Gastrocnemius medialis (tissue), 4 donors: Measurements from ENCODE around the gene RARG. TPM values are rescaled to one million over a fixed set of nuclear protein-coding genes. Genes with fewer than 3 reads are reported as not detected.
A peak's percentile ranks its signal among the peaks of the same experiment; 100 is the strongest.
"Not testable (repeated sequence)": the region's sequence is repeated elsewhere in the genome, so short reads cannot be mapped to it uniquely, and the experiment has no call there.

Experiments
- ATAC-seq, 2 donors: fragments of 150-250 bp; one replicate each; pipeline ENCODE4 v1.9.1; 2016
- DNase-seq, 2 donors: peaks; one replicate each; pipeline ENCODE4 v3.0.0-alpha.2; 2019
- H3K27ac ChIP-seq, 4 donors: fragments of 200-600 bp; sonication (generic); 1 replicate in 1 of 4; 2 replicates in 3 of 4; pipeline ENCODE4 v1.5.1; 2016 to 2018; ENCODE audit warnings: mild to moderate bottlenecking in 2 of 4, moderate library complexity in 1 of 4
- H3K27me3 ChIP-seq, 3 donors: fragments of 200-600 bp; sonication (generic) in 2 of 3; 1 replicate in 1 of 3; 2 replicates in 2 of 3; pipeline versions ENCODE4 v1.5.1 to v1.6.0; 2016 to 2019; ENCODE audit warnings: mild to moderate bottlenecking in 1 of 3, moderate library complexity in 1 of 3
- H3K36me3 ChIP-seq, 2 donors: fragments of 200-600 bp; sonication (generic) in 1 of 2; one replicate each; pipeline ENCODE4 v1.5.1; 2017 to 2018
- H3K4me1 ChIP-seq, 2 donors: fragments of 200-600 bp; sonication (generic) in 1 of 2; one replicate each; pipeline ENCODE4 v1.5.1; 2016 to 2017; ENCODE audit warnings: mild to moderate bottlenecking in 2 of 2
- H3K4me3 ChIP-seq, 4 donors: fragments of 200-600 bp; sonication (generic) in 3 of 4; 1 replicate in 1 of 4; 2 replicates in 3 of 4; pipeline ENCODE4 v1.5.1; 2016 to 2019; ENCODE audit warnings: mild to moderate bottlenecking in 2 of 4
- H3K9me3 ChIP-seq, 3 donors: fragments of 200-600 bp; sonication (generic) in 2 of 3; 1 replicate in 1 of 3; 2 replicates in 2 of 3; pipeline ENCODE4 v1.5.1; 2016 to 2019
- POLR2A ChIP-seq, 2 donors: fragments of 450-650 bp; IDR thresholded peaks; one replicate each; pipeline ENCODE4 v1.6.1; 2017; ENCODE audit warnings: antibody characterized with exemption in 2 of 2, mild to moderate bottlenecking in 2 of 2, moderate library complexity in 2 of 2
- in situ Hi-C, 4 donors: fragments of 200-750 bp; cut with MboI; loops; one replicate each; pipeline versions ENCODE4 v1.15.0 to v1.8.0; 2017; ENCODE audit warnings: low sequenced_read_pairs in 4 of 4
- intact Hi-C: fragments of 100-400 bp; cut with DNase I; formaldehyde crosslinking; loops from one replicate; pipeline ENCODE4 v1.15.1; 2023; ENCODE audit warnings: low total_unique reads
- total RNA-seq, 4 donors: library from RNA; depleted of rRNA; stranded (reverse); fragments of >200 nt; gene quantifications; one replicate each; pipeline versions ENCODE4 v1.1.0 to v1.2.3, GENCODE V29; 2016
- TF ChIP-seq, protein P1 (sequence below), 5 experiments: fragments of 450-650 bp in 3 of 5; fragments of 200-600 bp in 2 of 5; sonication (generic) in 2 of 5; IDR thresholded peaks in 4 of 5; conservative IDR thresholded peaks in 1 of 5; 1 replicate in 4 of 5; 2 replicates in 1 of 5; pipeline ENCODE4 v1.5.1; 2016 to 2019; ENCODE audit warnings: antibody characterized with exemption in 5 of 5, mild to moderate bottlenecking in 3 of 5, moderate library complexity in 3 of 5

Gene RARG
- total RNA-seq, 4 donors from 2014 or later = 4.2 to 5.8 (median 4.9) TPM

DNA sequence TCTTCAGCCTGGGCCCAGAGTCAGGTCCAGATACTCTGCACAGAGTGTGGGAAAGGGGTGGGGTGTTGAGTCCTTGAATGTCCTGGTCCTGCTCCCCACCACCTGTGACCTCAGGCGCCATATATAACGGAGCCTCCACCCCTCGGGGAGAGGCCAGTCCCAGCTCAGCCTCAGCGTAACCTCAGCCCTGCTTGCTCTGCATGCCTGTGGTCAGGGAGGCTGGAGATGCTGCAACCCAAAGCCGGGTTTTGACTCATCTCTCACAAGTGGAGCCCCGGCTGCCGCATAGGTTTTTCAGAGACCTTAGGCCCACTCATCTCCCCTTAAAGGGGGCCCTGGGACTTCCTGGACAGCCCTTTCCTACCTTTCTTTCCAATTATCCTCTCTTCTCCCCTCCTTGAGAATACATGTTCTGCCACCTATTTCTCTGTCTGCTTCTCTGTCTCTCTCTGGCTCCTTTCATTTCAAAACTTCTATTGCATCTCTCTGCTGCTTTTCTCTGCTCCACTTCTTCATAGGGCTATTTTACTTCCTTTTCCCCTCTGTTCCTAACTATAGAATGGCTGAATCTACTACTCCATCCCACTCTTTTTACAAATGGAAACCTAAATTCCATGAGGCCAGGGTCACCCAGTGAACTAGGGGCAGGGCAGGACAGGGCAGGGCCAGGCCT, 26.1 kb downstream of the RARG start:
- no peak overlapping the region for H3K4me3 ChIP-seq
- no peaks in the 10 kb centered on the region for H3K4me1 ChIP-seq
- peaks cover 0 to under 1% of the 10 kb centered on the region in 2 donors for H3K36me3 ChIP-seq
- no peaks in the 10 kb centered on the region for H3K27me3 ChIP-seq
- no peak overlapping the region for H3K27ac ChIP-seq
- in situ Hi-C loops (no loop called here), intact Hi-C loops (no loop called here)
- TF ChIP-seq, protein P1, sequence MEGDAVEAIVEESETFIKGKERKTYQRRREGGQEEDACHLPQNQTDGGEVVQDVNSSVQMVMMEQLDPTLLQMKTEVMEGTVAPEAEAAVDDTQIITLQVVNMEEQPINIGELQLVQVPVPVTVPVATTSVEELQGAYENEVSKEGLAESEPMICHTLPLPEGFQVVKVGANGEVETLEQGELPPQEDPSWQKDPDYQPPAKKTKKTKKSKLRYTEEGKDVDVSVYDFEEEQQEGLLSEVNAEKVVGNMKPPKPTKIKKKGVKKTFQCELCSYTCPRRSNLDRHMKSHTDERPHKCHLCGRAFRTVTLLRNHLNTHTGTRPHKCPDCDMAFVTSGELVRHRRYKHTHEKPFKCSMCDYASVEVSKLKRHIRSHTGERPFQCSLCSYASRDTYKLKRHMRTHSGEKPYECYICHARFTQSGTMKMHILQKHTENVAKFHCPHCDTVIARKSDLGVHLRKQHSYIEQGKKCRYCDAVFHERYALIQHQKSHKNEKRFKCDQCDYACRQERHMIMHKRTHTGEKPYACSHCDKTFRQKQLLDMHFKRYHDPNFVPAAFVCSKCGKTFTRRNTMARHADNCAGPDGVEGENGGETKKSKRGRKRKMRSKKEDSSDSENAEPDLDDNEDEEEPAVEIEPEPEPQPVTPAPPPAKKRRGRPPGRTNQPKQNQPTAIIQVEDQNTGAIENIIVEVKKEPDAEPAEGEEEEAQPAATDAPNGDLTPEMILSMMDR (IDR thresholded peaks at IDR 0.05 in 4 of 5, conservative IDR thresholded peaks at IDR 0.05 in 1 of 5) = no peak
- TF ChIP-seq POLR2A (IDR thresholded peaks at IDR 0.05) = no peak
- H3K9me3 ChIP-seq = no peaks in the 10 kb centered on the region
- ATAC-seq = peak in 1 of 2 donors; percentile 18
- no peak for DNase-seq

DNA sequence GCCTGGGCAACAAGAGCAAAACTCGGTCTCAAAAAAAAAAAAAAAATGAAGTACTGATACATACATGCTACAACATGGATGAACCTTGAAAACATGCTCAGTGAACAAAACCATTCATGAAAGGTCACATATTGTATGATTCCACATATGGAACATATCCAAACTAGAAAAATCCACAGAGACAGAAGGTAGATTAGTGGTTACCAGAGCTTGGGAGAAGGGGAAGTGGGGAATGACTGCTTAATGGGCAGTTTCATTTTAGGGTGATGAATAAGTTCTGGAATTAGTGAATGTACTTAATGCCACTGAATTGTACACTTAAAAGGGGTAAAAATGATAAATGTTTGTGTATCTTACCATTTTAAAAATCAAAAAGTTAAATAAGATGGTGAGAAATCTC, 27.7 kb downstream of the RARG start:
- Histone ChIP-seq H3K27ac (no peak overlapping the region), H3K36me3 (no peaks in the 10 kb centered on the region), H3K9me3 (no peaks in the 10 kb centered on the region), H3K27me3 (no peaks in the 10 kb centered on the region), H3K4me1 (no peaks in the 10 kb centered on the region), H3K4me3 (no peak overlapping the region)
- intact Hi-C loops (no loop called here), in situ Hi-C loops (no loop called here)
- ATAC-seq (no peak), DNase-seq (no peak)
- TF ChIP-seq POLR2A (IDR thresholded peaks at IDR 0.05) = no peak
- TF ChIP-seq, protein P1 (IDR thresholded peaks at IDR 0.05 in 4 of 5, conservative IDR thresholded peaks at IDR 0.05 in 1 of 5) = no peak

DNA sequence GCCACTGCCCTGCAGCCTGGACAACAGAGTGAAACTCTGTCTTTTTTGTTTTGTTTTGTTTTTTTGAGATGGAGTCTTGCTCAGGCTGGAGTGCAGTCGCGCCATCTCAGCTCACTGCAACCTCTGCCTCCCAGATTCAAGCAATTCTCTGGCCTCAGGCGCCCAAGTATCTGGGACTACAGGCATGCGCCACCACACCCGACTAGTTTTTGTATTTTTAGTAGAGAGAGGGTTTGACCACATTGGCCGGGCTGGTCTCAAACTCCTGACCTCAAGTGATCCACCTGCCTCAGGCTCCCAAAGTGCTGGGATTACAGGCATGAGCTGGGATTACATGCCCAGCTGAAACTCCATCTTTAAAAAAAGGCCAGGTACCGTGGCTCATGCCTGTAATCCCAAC, 29.7 kb downstream of the RARG start:
- in situ Hi-C loops, H3K27ac ChIP-seq: not testable (repeated sequence)

DNA sequence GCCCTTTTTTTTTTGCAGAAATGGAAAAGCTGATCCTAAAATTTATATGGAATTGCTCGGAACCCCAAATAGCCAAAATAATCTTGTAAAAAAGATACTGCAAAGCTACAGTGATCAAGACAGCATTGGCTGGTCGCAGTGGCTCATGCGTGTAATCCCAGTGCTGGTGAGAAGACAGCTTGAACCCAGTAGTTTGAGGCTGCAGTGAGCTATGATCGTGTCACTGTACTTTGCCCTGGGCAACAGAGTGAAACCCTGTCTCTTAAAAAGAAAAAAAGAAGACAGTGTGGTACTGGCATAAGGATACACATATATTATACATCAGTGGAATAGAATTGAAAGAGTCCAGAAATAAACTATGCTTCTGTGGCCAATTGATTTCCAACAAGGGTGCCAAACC, 30.4 kb downstream of the RARG start:
- DNase-seq (no peak), ATAC-seq (no peak)
- Histone ChIP-seq H3K9me3 (no peaks in the 10 kb centered on the region), H3K36me3 (no peaks in the 10 kb centered on the region), H3K4me3 (no peak overlapping the region), H3K27me3 (peaks cover 0 to 5% (median 3%) of the 10 kb centered on the region in 3 donors), H3K27ac (no peak overlapping the region), H3K4me1 (peaks cover 0 to 9% of the 10 kb centered on the region in 2 donors)
- TF ChIP-seq, protein P1 (IDR thresholded peaks at IDR 0.05 in 4 of 5, conservative IDR thresholded peaks at IDR 0.05 in 1 of 5) = no peak
- TF ChIP-seq POLR2A (IDR thresholded peaks at IDR 0.05) = no peak
- in situ Hi-C loops (no loop called here), intact Hi-C loops (no loop called here)

More for the DNA sequence above, 29.7 kb downstream of the RARG start:
- H3K4me3 ChIP-seq, H3K9me3 ChIP-seq, H3K36me3 ChIP-seq, ATAC-seq, DNase-seq, H3K27me3 ChIP-seq, H3K4me1 ChIP-seq, intact Hi-C loops: not testable (repeated sequence)

DNA sequence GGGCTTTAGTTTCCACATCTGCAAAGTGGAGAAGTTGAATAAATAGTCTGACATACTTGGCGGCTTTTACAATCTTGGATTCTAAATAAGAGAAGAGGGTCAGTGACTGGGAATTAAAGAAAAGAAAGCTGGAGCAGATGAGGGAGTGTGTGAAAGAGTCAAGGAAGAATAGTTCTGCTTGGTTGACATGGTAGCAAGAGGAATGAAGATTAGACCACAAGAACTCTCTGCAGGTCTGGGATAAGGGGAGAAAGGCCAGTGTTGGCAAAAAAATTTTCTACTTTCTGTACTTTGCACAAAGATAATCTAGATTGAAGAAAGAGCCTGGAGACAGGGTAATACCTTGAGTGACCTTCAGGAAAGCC, 30.9 kb downstream of the RARG start:
- H3K4me3 ChIP-seq = no peak overlapping the region
- ATAC-seq (no peak), DNase-seq (no peak)
- H3K27me3 ChIP-seq = peaks cover 0 to 5% (median 3%) of the 10 kb centered on the region in 3 donors
- no peak overlapping the region for H3K27ac ChIP-seq
- H3K36me3 ChIP-seq = no peaks in the 10 kb centered on the region
- in situ Hi-C loops (no loop called here), intact Hi-C loops (no loop called here)
- no peaks in the 10 kb centered on the region for H3K9me3 ChIP-seq
- TF ChIP-seq, protein P1 (IDR thresholded peaks at IDR 0.05 in 4 of 5, conservative IDR thresholded peaks at IDR 0.05 in 1 of 5) = no peak
- no peak for TF ChIP-seq POLR2A (IDR thresholded peaks at IDR 0.05)
- H3K4me1 ChIP-seq = peaks cover 0 to 9% of the 10 kb centered on the region in 2 donors
